CD4-positive, alpha-beta memory T cell (primary cell): ENCODE measurements around the gene RNF217. TPM values are rescaled to one million over a fixed set of nuclear protein-coding genes. Genes with fewer than 3 reads are reported as not detected.
"Not testable (repeated sequence)": the region's sequence is repeated elsewhere in the genome, so short reads cannot be mapped to it uniquely, and the experiment has no call there.

Source experiments
- CTCF ChIA-PET: fragments of 350-600 bp; sonication (Branson Sonifier 250); formaldehyde crosslinking; loops from one replicate; lab custom pipeline; 2021; ENCODE audit warnings: inconsistent platforms; ENCODE audit not compliant: partially characterized antibody; lab: Charles Lee
- POLR2A ChIA-PET: fragments of 350-600 bp; sonication (Branson Sonifier 250); formaldehyde crosslinking; loops from one replicate; lab custom pipeline; 2021; ENCODE audit not compliant: partially characterized antibody; lab: Charles Lee
- DNase-seq, 5 donors: peaks; one replicate each; pipeline versions ENCODE4 v3.0.0 to v3.0.0-alpha.2; 2020 to 2022; ENCODE audit warnings: mixed read lengths in 1 of 5
- H3K27ac ChIP-seq: one replicate; pipeline ENCODE4 v1.7.0; 2013; ENCODE audit warnings: low read depth, low read length
- H3K27me3 ChIP-seq: 2 replicates; pipeline ENCODE4 v1.7.0; 2013; ENCODE audit warnings: mild to moderate bottlenecking, low read length, moderate library complexity; ENCODE audit not compliant: insufficient read depth
- H3K36me3 ChIP-seq: 2 replicates; pipeline ENCODE4 v1.7.0; 2013; ENCODE audit warnings: mild to moderate bottlenecking, low read length, moderate library complexity; ENCODE audit not compliant: insufficient read depth
- H3K4me1 ChIP-seq: 2 replicates; pipeline ENCODE4 v1.7.0; 2013; ENCODE audit warnings: mild to moderate bottlenecking, low read length, moderate library complexity; ENCODE audit not compliant: insufficient read depth
- H3K4me3 ChIP-seq, 2 donors: one replicate each; pipeline ENCODE4 v1.7.0; 2013; ENCODE audit warnings: low read length in 2 of 2, mild to moderate bottlenecking in 1 of 2
- H3K9me3 ChIP-seq, 2 donors: one replicate each; pipeline ENCODE4 v1.7.0; 2013; ENCODE audit warnings: low read length in 2 of 2, control low read depth in 1 of 2; ENCODE audit not compliant: control insufficient read depth in 1 of 2
- H3K27ac Mint-ChIP-seq, 7 donors: one replicate each; pipeline ENCODE4 v1.8.0; 2020 to 2021; ENCODE audit warnings: mixed read lengths in 7 of 7, mild to moderate bottlenecking in 6 of 7, inconsistent platforms in 3 of 7, moderate library complexity in 3 of 7
- H3K27me3 Mint-ChIP-seq, 2 donors: one replicate each; pipeline ENCODE4 v1.8.0; 2020 to 2021; ENCODE audit warnings: mixed read lengths in 2 of 2
- H3K36me3 Mint-ChIP-seq, 2 donors: one replicate each; pipeline ENCODE4 v1.8.0; 2020 to 2021; ENCODE audit warnings: mixed read lengths in 2 of 2, inconsistent platforms in 1 of 2, mild to moderate bottlenecking in 1 of 2
- H3K4me1 Mint-ChIP-seq, 4 donors: one replicate each; pipeline ENCODE4 v1.8.0; 2020 to 2021; ENCODE audit warnings: mixed read lengths in 4 of 4, mild to moderate bottlenecking in 1 of 4
- H3K4me3 Mint-ChIP-seq, 8 donors: one replicate each; pipeline ENCODE4 v1.8.0; 2020 to 2021; ENCODE audit warnings: mixed read lengths in 8 of 8, mild to moderate bottlenecking in 7 of 8, moderate library complexity in 6 of 8, inconsistent platforms in 3 of 8
- H3K9me3 Mint-ChIP-seq, 8 donors: one replicate each; pipeline ENCODE4 v1.8.0; 2020 to 2021; ENCODE audit warnings: mixed read lengths in 8 of 8, mild to moderate bottlenecking in 5 of 8, inconsistent platforms in 3 of 8, moderate library complexity in 1 of 8
- intact Hi-C: fragments of 100-400 bp; cut with micrococcal nuclease; formaldehyde crosslinking; loops from one replicate; pipeline ENCODE4 v1.15.1; 2023
- polyA plus RNA-seq, 2 donors: library from polyadenylated mRNA; unstranded; fragments of 300-500 nt; fragmentation: Illumina TruSeq; gene quantifications; one replicate each; pipeline ENCODE4 v1.2.3, GENCODE V29; 2021
- total RNA-seq, 2 experiments: library from RNA; stranded (reverse); gene quantifications; one replicate each; pipeline ENCODE4 v1.2.3, GENCODE V29; 2021

Gene RNF217
- total and polyA plus RNA-seq, 4 experiments from 2014 or later = 0.03 to 0.86 (median 0.12) TPM

- H3K27me3 Mint-ChIP-seq = peaks cover 6 to 11% of the 10 kb centered on the region in 2 donors
- H3K4me3 ChIP-seq, H3K36me3 ChIP-seq, H3K27ac Mint-ChIP-seq, H3K9me3 ChIP-seq, H3K4me1 ChIP-seq, H3K27me3 ChIP-seq, H3K4me3 Mint-ChIP-seq, H3K9me3 Mint-ChIP-seq, POLR2A ChIA-PET, H3K4me1 Mint-ChIP-seq, H3K36me3 Mint-ChIP-seq, intact Hi-C loops, H3K27ac ChIP-seq, DNase-seq: not testable (repeated sequence)
- CTCF ChIA-PET = interaction anchor here (4.1 kb wide), 1 partner anchor 12 kb away, joined by 17 read pairs; no protein-coding TSS in a partner anchor
Observed at GRCh38 chr6:125125856-125126255, 163.6 kb downstream of the RNF217 start.

GRCh38 chr6:125129354-125129753 lies 167.1 kb downstream of the RNF217 start:
- H3K4me1 Mint-ChIP-seq = no peaks in the 10 kb centered on the region
- Histone ChIP-seq H3K27me3 (no peaks in the 10 kb centered on the region), H3K9me3 (no peaks in the 10 kb centered on the region), H3K4me1 (no peaks in the 10 kb centered on the region), H3K4me3 (no peak overlapping the region), H3K36me3 (no peaks in the 10 kb centered on the region), H3K27ac (no peak overlapping the region)
- no peak overlapping the region for H3K27ac Mint-ChIP-seq
- ChIA-PET CTCF (no interaction called here), POLR2A (no interaction called here)
- no peak for DNase-seq
- peaks cover 0 to 5% (median 0%) of the 10 kb centered on the region in 8 donors for H3K9me3 Mint-ChIP-seq
- H3K27me3 Mint-ChIP-seq = peaks cover 3% of the 10 kb centered on the region in 2 donors
- intact Hi-C loops = no loop called here
- no peak overlapping the region for H3K4me3 Mint-ChIP-seq
- H3K36me3 Mint-ChIP-seq = no peaks in the 10 kb centered on the region

- H3K9me3 Mint-ChIP-seq = peaks cover 0 to 2% (median 0%) of the 10 kb centered on the region in 8 donors
- no peaks in the 10 kb centered on the region for H3K36me3 ChIP-seq
- intact Hi-C loops = no loop called here
- ChIA-PET CTCF (interaction anchor here (1.4 kb wide), 1 partner anchor 22 kb away, joined by 3 read pairs; the partner anchor contains the start of gene TPD52L1), POLR2A (no interaction called here)
- no peaks in the 10 kb centered on the region for H3K27me3 ChIP-seq
- no peak overlapping the region for H3K4me3 Mint-ChIP-seq
- no peaks in the 10 kb centered on the region for H3K4me1 Mint-ChIP-seq
- H3K27me3 Mint-ChIP-seq = peaks cover 3% of the 10 kb centered on the region in 2 donors
- no peaks in the 10 kb centered on the region for H3K4me1 ChIP-seq
- H3K9me3 ChIP-seq = no peaks in the 10 kb centered on the region
- H3K4me3 ChIP-seq = no peak overlapping the region
- no peaks in the 10 kb centered on the region for H3K36me3 Mint-ChIP-seq
- no peak for DNase-seq
- no peak overlapping the region for H3K27ac Mint-ChIP-seq
- H3K27ac ChIP-seq = no peak overlapping the region
Observed at GRCh38 chr6:125132058-125132457, 169.8 kb downstream of the RNF217 start.

- Histone ChIP-seq H3K27me3 (no peaks in the 10 kb centered on the region), H3K4me3 (no peak overlapping the region), H3K36me3 (no peaks in the 10 kb centered on the region), H3K4me1 (no peaks in the 10 kb centered on the region), H3K27ac (no peak overlapping the region), H3K9me3 (no peaks in the 10 kb centered on the region)
- intact Hi-C loops = no loop called here
- H3K27ac Mint-ChIP-seq = no peak overlapping the region
- no peaks in the 10 kb centered on the region for H3K9me3 Mint-ChIP-seq
- H3K4me3 Mint-ChIP-seq = no peak overlapping the region
- no peaks in the 10 kb centered on the region for H3K36me3 Mint-ChIP-seq
- DNase-seq = no peak
- POLR2A ChIA-PET = no interaction called here
- no peaks in the 10 kb centered on the region for H3K4me1 Mint-ChIP-seq
- peaks cover 0 to 3% of the 10 kb centered on the region in 2 donors for H3K27me3 Mint-ChIP-seq
- CTCF ChIA-PET = no interaction called here
Observed at GRCh38 chr6:125136378-125136777, 174.1 kb downstream of the RNF217 start.

GRCh38 chr6:125138083-125138482 lies 175.8 kb downstream of the RNF217 start:
- H3K4me1 ChIP-seq = no peaks in the 10 kb centered on the region
- no peaks in the 10 kb centered on the region for H3K36me3 Mint-ChIP-seq
- DNase-seq = no peak
- no peak overlapping the region for H3K4me3 ChIP-seq
- POLR2A ChIA-PET = no interaction called here
- H3K4me3 Mint-ChIP-seq = no peak overlapping the region
- no peak overlapping the region for H3K27ac Mint-ChIP-seq
- H3K27me3 Mint-ChIP-seq = peaks cover 4 to 5% of the 10 kb centered on the region in 2 donors
- no peaks in the 10 kb centered on the region for H3K4me1 Mint-ChIP-seq
- intact Hi-C loops = no loop called here
- H3K27me3 ChIP-seq = no peaks in the 10 kb centered on the region
- H3K9me3 Mint-ChIP-seq = no peaks in the 10 kb centered on the region
- CTCF ChIA-PET = no interaction called here
- no peaks in the 10 kb centered on the region for H3K36me3 ChIP-seq
- H3K27ac ChIP-seq = no peak overlapping the region
- no peaks in the 10 kb centered on the region for H3K9me3 ChIP-seq

- H3K36me3 ChIP-seq = no peaks in the 10 kb centered on the region
- H3K4me3 ChIP-seq = no peak overlapping the region
- H3K4me1 Mint-ChIP-seq = no peaks in the 10 kb centered on the region
- no peaks in the 10 kb centered on the region for H3K9me3 ChIP-seq
- peaks cover 6 to 7% of the 10 kb centered on the region in 2 donors for H3K27me3 Mint-ChIP-seq
- no peak overlapping the region for H3K27ac Mint-ChIP-seq
- intact Hi-C loops = no loop called here
- no peak overlapping the region for H3K4me3 Mint-ChIP-seq
- H3K27me3 ChIP-seq = no peaks in the 10 kb centered on the region
- POLR2A ChIA-PET = no interaction called here
- H3K27ac ChIP-seq = no peak overlapping the region
- H3K36me3 Mint-ChIP-seq = no peaks in the 10 kb centered on the region
- DNase-seq = no peak
- no peaks in the 10 kb centered on the region for H3K4me1 ChIP-seq
- no peaks in the 10 kb centered on the region for H3K9me3 Mint-ChIP-seq
- CTCF ChIA-PET = interaction anchor here (1.0 to 1.5 kb wide), 2 partner anchors 11 to 13 kb away, joined by 3 to 5 read pairs; partner anchors contain the start of gene TPD52L1
Observed at GRCh38 chr6:125140808-125141207, 178.6 kb downstream of the RNF217 start.
